Esophagus mucosa (tissue), 1 donor: ENCODE results near the gene TRIOBP. TPM values are rescaled to one million over a fixed set of nuclear protein-coding genes. Genes with fewer than 3 reads are reported as not detected.
"Not testable (repeated sequence)": the region's sequence is repeated elsewhere in the genome, so short reads cannot be mapped to it uniquely, and the experiment has no call there.

Source experiments
- ATAC-seq: fragments of 200-7000 bp; cut with Tn5 transposase; one replicate; pipeline ENCODE4 v1.9.1; 2020
- total RNA-seq: library from RNA; stranded (reverse); gene quantifications from one replicate; pipeline ENCODE4 v1.2.4, GENCODE V29; 2023
- donor health status: DM: yes; HTN: yes; CAD: no.

The TRIOBP gene
- total RNA-seq, 1 donor from 2014 or later = 68.3 TPM

DNA sequence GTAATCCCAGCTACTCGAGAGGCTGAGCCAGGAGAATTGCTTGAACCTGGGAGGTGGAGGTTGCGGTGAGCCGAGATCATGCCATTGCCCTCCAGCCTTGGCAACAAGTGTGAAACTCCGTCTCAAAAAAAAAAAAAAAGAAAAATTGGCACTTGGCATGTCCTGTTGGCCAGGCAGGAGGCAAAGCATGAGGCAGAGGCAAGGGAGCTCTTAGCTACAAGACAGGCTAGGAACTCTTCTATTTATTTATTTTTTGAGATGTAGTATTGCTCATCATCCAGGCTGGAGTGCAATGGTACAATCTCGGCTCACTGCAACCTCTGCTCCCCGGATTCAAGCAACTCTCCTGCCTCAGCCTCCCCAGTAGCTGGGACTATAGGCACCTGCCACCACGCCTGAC is 2.7 kb upstream of the TRIOBP start:
- ATAC-seq = not testable (repeated sequence)

GRCh38 chr22:37696260-37696656 is 590 bp upstream of the TRIOBP start:
- ATAC-seq = not testable (repeated sequence)

DNA sequence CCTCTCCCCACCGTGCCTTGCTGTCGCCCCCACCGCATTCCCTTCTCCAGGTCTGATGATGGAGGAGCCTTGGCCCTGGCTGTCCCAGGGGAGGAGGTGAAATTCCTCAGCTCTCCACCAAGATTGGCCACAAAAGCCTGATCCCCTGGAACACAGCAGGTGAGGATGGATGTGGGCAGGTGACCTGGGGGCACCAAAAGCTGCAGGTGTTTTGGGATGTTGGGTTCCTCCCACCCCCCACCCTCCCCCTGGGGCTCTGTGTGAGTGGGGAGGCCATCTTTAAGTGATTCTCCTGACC is 639 bp downstream of the TRIOBP start:
- ATAC-seq = peak; percentile 1

DNA sequence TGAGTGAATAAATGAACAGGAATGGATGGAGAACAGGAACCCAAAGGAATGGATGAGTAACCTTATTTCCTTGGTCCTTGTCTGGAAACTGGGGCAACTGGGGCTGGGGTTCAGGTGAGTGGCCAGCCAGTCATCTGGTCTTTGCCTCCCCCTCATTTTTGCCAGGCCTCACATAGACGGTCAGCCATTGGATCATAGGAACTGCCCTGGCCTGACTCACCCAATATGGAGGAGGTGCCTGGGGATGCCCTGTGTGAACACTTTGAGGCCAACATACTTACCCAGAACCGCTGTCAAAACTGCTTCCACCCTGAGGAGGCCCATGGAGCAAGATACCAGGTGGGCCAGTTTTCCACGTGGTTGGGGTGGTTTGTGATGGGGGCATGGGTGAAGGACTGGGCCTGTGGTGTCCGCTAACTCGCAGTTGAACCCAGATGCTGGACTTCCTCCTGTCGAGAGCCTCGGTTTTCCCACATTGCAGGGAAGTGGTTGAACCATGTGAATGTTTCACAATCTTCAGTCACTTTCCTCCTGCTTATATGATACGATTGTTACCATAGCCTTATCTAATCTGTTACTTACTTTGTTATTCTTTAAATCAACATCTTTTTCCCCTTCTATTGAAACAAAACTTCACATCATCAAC is 4.4 kb downstream of the TRIOBP start:
- no peak for ATAC-seq

DNA sequence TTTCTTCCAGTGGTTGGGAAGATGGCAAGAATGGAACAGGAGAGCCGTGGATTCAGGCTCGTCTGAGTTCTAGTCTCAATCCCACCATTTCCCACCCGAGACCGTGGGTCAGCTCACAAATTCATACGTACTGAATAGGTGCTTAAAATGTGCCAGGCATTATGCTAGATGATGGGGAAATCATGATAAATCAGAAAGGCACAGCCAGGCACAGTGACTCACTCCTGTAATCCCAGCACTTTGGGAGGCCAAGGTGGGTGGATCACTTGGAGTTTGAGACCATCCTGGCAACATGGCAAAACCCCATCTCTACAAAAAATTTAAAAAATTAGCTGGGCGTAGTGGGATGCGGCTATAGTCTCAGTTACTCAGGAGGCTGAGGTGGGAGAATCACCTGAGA is 7.1 kb downstream of the TRIOBP start:
- ATAC-seq = peak; percentile 20

DNA sequence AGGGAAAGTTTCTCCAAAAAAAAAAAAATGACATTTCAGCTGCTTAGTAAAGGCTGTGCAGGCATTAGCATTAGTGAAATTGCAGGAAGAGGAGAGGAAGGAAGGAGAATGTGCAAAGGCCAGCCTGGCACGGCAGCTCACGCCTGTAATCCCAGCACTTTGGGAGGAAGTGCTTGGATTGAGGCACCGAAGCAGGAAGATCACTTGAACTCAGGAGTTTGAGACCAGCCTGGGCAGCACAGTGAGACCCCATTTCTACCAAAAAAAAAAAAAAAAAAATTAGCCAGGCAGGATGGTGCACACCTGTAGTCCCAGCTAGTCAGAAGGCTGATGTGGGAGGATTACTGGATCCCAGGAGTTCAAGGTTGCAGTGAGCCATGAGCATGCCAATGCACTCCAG is 7.8 kb downstream of the TRIOBP start:
- no peak for ATAC-seq

GRCh38 chr22:37705205-37705604 is 8.4 kb downstream of the TRIOBP start:
- ATAC-seq = no peak

GRCh38 chr22:37708580-37709444 is 12.0 kb downstream of the TRIOBP start:
- no peak for ATAC-seq

DNA sequence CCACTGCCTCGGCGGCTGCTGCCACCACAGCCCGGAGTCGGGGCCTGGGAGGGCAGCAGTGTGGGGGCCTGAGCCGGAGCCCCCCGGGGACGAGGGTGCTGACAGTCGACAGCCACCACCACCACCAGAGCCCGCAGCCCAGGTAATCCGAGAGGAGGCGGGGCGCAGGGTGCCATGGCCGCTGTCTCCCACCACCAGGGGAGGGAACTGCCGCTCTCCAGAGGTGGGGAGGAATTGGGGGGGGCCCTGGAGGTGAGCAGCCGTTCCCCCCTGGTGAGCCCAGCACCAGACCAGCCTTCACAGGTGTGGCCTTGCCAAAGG is 12.6 kb downstream of the TRIOBP start:
- ATAC-seq = peak; percentile 5

- ATAC-seq = peak; percentile 53
Observed at GRCh38 chr22:37710675-37711074, 13.8 kb downstream of the TRIOBP start.

GRCh38 chr22:37711490-37711889 is 14.6 kb downstream of the TRIOBP start:
- no peak for ATAC-seq

DNA sequence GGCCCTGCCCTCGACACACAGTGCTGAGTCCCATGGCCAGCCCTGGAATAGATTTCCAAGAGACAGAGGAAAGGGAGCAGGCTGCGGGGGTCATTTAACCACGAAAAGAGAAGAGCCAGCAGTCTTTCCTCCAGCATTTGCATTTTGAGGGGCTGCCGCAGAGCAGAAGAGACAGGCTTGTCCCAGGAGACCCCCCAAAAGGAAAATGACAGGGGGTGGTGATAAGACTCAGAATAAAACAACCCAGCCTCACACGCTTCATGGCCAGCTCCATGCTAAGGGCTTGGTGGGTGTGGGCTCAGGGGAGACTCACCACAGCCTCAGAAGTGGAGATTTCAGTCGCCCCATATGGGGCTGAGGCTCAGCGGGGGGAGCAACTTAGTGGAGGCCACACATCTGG is 16.9 kb downstream of the TRIOBP start:
- ATAC-seq = no peak

- ATAC-seq = no peak
Observed at GRCh38 chr22:37714634-37715033, 17.8 kb downstream of the TRIOBP start.

DNA sequence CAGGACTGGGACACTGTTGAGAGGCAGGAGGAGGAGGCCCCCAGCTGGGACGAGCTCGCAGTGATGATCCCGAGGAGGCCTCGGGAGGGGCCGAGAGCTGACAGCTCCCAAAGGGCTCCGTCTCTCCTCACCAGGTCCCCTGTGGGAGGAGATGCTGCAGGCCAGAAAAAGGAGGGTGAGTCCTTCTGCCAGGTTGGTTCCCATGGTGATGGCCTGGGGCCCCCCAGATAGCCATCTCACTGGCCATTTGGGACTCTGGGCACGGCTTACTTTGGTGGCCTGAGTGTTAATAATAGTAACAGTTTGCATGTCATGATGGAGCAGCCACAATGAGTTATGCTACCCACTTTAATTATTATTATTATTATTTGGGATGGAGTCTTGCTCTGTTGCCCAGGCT is 18.9 kb downstream of the TRIOBP start:
- ATAC-seq = no peak

DNA sequence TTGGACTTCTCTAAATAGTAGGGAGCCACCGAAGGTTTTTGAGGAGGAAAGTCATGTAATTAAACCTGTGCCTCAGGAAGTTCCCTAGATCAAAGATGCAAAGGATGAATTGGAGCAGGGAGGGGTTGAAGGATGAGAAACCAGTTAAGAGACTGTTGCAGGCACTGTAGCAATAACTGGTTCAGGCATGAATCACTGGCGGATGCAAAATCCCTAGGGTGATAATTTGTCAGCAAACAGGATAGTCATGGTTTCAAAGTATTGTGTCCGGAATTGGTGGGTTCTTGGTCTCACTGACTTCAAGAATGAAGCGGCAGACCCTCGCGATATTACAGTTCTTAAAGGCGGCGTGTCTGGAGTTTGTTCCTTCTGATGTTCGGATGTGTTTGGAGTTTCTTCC is 19.9 kb downstream of the TRIOBP start:
- peak; percentile 90 for ATAC-seq

GRCh38 chr22:37717235-37717634 is 20.4 kb downstream of the TRIOBP start:
- not testable (repeated sequence) for ATAC-seq

DNA sequence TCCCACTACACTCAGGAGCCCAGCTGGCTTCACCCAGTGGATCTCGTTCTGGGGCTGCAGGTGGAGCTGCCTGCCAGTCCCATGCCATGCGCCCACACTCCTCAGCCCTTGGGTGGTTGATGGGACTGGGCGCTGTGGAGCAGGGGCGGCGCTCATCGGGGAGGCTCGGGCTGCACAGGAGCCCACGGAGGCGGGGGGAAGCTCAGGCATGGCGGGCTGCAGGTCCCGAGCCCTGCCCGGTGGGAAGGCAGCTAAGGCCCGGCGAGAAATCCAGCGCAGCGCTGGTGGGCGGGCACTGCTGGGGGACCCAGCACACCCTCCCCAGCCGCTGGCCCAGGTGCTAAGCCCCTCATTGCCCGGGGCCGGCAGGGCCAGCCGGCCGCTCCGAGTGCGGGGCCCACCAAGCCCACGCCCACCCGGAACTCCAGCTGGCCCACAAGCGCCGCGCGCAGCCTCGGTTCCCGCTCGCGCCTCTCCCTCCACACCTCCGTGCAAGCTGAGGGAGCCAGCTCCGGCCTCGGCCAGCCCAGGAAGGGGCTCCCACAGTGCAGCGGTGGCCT is 21.0 kb downstream of the TRIOBP start:
- not testable (repeated sequence) for ATAC-seq

DNA sequence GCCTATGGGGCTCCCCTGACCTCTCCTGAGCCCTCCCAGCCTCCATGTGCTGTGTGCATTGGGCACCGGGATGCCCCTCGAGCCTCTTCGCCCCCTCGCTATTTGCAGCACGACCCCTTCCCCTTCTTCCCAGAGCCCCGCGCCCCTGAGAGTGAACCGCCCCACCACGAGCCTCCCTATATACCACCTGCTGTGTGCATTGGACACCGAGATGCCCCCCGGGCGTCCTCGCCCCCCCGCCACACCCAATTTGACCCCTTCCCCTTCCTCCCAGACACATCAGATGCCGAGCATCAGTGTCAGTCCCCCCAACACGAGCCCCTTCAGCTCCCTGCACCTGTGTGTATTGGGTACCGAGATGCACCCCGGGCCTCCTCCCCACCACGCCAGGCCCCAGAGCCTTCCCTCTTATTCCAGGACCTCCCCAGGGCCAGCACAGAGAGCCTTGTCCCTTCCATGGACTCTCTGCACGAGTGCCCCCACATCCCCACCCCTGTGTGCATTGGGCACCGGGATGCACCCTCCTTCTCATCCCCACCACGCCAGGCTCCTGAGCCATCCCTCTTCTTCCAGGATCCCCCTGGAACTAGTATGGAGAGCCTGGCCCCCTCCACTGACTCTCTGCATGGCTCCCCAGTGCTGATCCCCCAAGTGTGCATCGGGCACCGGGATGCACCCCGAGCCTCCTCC is 28.8 kb downstream of the TRIOBP start:
- ATAC-seq = peak; percentile 4

DNA sequence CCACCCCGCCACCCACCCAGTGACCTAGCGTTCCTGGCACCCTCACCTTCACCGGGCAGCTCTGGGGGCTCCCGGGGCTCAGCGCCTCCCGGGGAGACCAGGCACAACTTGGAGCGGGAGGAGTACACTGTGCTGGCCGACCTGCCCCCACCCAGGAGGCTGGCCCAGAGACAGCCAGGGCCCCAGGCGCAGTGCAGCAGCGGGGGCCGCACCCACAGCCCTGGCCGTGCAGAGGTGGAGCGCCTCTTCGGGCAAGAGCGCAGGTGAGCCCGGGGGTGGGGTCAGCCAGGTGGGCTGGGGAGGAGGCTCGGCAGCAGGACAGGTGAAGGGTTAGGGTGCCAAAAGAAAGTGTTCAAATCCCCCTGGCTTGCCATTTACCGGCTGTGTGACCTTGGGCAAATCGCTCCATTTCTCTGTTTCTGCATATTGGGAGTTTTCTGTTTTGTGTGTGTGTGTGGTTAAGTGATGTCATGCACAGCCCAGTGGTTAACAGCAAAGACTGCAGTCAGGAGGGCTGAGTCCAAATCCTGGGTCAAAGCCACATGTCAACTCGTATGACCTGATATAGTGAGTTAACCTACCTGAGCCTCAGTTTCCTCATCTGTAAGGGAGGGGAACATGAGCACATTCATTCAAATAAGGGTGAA is 29.5 kb downstream of the TRIOBP start:
- ATAC-seq = peak; percentile 49

DNA sequence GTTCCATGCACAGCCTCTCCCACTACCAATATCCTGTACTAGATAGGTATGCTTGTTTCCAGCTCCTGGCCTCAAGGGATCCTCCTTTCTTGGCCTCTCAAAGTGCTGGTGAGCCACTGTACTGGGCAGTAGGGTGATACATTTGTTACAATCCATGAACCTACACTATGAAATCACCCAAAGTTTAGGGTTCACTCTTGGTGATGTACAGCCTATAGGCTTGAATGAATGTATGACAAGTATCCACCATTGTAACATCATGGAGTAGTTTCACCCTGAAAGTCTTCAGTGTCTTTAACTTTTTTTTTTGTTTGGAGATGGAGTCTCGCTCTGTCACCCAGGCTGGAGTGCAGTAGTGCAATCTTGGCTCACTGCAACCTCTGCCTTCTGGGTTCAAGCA is 31.8 kb downstream of the TRIOBP start:
- ATAC-seq = no peak

DNA sequence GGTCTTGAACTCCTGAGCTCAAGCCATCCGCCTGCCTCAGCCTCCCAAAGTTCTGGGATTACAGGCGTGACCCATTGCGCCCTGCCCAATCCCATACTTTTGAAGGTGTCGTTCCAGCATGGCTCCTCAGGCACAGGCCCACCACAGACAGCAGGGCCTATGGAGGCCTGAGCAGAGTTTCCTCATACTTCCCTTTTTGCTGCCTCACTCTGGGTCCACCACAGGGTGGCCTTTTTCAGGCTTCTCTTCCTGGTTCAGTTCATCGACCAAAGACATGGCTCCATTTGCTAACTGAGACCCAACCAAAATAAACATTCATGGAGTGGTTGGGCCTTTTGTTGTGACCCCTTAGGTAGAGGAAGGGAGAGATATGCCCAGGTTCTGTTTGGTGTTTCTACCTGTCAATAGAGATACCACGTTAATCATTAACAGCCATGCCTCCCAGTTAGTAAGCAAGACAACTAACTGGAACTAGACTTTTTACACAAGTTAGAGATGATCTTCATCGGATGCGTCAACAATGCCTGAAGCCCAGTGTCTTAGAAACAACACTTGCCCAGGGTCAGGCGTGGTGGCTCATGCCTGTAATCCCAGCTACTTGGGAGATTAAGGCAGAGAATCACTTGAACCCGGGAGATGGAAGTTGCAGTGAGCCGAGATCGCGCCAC is 35.1 kb downstream of the TRIOBP start:
- no peak for ATAC-seq
